HS-27A (cell line): ENCODE results near the gene ASB7.

ENCODE experiments used
- DNase-seq: peaks from one replicate; pipeline ENCODE4 v3.0.0-alpha.2; 2012; ENCODE audit warnings: low read depth, missing footprints

Gene ASB7

DNA sequence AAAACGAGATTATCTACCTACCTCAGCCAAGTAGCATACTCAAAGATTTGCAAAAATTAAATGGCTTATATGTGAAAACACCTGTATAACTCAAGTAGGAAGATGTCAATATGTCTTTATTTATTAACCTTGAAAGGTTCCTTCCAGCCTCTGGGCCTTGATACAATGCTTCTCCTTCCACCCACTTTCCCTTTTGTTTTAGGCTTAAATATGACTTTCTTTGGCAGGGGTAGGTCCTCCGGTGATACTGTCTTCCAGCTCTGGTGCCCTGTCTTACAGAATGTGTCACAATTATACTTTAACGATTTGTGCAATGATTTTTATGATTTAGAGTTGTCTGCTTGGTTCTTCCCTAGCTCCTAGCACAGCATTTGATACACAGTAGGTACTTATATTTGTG lies 4.5 kb upstream of the ASB7 start:
- no peak for DNase-seq

DNA sequence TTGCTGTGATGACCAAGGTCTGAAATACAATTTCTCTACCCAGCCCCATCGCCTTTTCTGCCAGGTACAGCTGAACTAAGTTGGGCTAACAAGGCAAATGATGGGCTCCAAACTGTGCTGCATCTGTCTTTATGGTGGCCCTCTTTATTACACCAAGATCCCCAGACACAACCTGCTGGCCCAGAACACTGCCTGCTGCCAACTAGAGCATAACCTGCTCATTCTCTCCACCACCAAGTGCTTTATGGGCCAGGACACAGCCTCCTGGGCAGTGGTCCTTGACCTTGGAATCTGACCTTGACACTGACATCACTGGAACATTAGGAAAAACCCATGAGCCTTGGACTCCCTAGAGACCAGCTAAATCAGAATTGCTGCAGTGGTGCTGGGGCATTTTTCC lies 3.7 kb upstream of the ASB7 start:
- no peak for DNase-seq

DNA sequence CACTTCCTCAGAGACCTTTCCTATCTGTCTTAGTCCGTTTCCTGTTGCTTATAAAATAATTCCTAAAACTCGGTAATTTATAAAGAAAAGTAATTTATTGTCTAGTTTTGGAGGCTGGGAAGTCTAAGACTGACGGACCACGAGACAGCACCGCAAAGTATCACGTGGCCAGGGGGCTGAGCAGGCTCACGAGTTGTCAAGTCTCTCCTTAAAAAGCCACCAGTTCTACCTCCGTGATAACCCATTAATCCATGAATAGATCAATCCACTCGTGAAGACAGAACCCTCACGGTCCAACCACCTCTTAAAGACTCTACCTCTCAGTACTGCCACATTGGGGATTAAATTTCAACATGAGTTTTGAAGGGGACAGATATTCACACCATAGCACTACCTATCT lies 1.2 kb upstream of the ASB7 start:
- peak; percentile 4 for DNase-seq

DNA sequence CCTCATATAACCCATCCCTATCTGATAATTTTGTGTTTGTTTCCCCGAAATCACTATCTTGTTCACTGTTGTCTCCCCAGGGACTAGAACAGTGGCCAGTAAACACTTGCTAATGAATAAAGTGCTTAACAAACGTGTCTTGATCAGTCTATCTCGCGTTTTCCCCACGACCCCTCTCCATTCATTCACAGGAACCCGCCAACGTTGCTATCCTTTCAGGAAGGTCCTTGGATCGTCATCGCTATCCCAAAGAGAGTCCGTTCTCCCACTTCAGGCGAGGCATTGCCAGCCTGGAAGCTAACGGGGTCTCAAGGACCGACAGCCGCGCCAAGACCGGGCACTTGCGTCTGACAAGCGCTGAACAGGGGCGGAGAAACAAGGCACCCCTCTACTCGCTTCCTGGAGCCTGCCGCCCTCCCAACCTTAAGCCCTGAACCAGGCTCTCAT lies 749 bp upstream of the ASB7 start:
- DNase-seq, result no peak

DNA sequence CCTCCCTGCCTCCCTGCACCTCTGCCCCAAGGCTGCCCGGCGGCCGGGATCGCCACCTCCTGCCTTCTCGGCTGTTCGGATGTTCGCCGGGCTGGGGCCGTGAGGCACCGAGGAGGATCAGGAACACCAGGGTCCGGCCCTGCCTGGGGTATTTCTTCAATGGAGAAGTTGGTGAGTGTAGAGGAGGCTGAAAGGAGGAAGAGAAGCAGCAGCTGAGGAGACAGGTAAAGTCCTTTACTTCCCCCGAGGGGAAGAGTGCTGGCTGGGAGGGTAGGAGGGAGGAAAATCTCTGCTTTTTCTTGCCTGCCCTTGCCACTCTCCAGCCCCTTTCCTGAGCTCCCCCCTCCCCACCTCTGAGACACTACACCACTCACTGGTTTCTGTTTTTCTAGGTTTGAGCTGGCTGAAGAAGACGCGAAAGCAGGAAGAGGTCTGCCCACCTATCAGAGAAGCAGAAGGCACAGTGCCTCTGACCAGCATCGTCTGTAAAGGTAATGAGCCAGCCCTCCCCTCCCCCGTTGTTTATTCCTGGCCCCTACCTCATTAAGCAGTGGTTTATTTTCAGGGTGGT lies 519 bp downstream of the ASB7 start:
- DNase-seq, result peak; percentile 8

DNA sequence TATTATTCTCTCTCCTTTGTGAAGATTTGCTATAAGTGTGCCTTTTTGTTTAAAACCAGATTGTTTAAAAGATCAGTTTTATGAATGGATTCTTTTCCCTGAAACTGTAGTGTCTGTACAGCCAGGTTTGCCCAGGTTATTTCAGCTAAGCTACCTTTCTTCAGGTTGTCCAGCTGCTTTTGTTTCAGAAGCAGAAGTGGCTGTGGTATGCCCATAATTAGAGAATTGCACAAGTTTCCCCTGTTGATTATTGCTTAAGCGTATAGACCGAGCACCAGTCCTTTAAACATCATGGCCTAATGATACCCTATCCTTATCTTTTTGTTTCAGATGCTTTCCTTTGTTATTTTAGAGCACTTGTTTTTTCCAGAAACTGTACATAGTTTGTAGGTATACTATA lies 10.2 kb downstream of the ASB7 start:
- DNase-seq, result no peak

DNA sequence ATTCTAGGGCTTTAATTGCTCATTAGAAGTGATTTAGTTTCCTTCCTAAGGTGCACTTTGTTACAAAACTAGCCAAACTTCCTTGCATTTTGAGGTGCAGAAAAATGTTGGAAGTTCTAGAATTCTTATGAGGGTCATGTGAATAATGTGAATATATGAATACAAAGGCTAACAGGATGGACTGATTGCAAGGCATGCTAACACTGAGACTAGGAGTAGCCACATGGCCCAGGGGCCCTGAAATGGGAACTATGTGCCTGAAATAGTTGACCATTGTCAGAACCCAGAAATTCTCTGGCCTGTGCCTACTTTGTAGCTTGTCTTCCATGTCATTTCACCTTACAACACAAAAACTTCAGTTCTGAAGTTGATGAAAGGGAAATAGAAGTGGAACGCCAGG lies 10.8 kb downstream of the ASB7 start:
- DNase-seq, result no peak

DNA sequence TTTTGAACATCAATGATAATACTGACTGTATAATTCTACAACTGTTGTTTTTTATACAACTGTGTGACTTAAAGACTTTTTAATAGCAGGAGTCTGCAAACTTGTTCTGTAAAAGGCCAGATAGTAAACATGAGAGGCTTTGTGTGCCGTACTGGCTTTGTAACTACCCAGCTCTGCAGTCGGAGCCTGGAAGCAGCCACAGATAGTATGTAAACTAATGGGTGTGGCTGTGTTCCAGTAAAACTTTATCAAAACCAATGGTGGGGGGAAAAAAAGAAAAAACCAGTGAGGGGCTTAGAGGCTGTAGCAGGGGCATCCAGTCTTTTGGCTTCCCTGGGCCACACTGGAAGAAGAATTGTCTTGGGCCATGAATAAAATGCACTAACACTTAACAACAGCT lies 11.9 kb downstream of the ASB7 start:
- DNase-seq, result no peak

DNA sequence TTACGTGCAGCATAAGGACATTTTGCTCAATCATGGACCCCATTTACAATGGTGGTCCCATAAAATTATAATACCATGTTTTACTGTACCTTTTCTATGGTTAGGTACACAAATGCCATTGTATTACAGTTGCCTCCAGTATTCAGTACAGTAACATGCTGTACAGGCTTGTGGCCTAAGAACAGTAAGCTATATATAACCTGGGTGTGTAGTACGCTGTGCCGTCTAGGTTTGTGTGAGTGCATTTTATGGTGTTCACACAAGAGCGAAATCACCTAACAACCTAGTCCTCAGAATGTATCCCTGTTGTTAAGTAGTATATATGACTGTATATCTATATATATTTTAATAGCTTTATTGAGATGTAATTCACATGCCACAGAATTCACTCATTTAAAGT lies 12.5 kb downstream of the ASB7 start:
- no peak for DNase-seq

DNA sequence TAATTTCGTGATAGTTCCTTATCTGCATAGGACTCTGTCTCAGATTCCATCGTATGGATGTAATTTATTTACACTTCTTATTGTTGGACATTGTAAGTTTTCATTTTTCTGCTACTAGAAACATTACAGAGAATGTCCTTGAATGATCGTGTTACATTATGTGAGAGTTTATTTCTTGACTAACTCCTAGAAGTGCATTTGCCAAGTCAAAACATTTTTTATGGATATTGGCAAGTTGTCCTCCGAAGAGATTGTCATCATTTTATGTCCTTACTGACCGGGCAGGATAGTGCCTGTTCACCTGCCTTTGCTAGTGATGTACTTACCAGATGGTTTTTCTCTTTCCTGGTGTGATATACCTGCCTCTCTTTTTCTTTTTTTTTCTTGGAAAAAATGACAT lies 13.4 kb downstream of the ASB7 start:
- DNase-seq, result no peak

DNA sequence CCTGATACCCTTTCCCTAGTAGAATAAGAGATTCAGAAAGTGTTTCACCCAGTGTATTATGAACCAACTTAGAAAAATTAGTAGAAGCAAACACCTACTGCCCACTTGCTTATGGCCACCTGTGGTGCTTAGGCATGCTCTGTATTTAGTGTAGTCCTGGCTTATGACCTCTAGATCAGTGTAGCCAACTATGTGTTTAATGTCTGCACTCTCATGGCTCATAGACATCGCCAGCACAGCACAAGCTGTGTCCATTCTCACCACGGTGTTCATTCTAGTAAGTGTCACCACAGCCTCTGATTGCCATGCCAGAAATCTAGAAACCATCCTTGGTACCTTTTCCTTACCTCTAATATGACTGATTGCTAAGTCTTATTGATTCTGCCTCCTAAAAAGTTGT lies 14.3 kb downstream of the ASB7 start:
- DNase-seq, result no peak

DNA sequence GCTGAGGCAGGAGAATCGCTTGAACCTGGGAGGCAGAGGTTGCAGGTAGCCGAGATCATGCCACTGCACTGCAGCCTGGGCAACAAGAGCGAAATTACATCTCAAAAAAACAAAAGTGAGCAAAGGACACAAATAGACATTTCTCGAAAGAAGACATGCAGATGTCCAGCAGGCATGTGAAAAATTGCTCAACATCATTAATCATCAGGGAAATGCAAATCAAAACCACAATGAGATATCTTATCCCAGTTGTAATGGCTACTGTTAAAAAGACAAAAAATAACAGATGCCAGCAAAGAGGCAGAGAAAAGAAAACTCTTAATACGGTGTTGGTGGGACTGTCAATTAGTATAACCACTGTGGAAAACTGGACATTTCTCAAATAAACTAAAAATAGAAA lies 20.9 kb downstream of the ASB7 start:
- no peak for DNase-seq

DNA sequence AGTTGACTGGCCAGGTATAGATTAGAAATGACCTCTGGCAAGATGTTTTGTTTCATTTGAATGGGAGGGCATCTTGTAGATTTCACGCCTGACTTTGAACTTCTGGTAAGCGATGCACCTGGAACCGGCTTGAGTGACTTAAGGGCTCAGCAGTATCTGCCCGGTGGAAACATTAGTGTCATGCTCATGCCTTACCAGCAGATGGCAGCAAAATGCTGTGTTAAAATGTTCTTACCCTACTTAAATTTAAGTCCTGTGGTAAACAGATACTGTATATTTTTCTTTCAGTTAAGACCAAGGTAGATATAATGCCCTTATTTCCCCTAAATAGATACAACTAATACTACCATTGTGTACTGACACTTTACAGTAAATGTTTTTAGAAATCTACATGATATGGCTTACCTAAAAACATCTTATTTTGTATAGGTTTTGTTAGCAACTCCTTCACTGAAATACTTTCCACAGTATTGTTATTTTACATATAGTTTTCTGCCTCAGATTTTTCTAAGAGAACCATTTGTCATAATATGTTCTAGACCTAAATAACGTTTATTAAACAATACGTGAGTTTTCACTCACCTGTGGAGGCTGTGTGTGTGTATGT lies 25.5 kb downstream of the ASB7 start:
- DNase-seq, result peak; percentile 57

DNA sequence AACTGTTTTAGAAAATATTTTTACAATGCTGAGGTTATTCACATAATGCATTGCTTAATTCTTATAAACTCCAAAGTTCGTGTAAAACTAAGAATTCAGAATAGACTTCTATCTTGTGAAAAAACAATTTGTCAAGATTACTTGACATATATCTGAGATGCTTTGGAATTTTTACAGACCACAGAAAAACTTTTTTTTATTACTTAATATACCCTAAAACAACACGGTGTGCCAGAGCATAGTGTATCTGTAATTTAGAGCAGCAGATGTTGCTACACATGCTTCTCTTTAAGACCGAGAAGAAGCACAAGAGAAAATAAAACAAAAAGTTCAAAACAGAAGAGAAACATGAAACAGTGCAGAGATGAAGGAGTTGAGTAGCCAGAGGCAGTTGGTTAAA lies 26.4 kb downstream of the ASB7 start:
- no peak for DNase-seq

DNA sequence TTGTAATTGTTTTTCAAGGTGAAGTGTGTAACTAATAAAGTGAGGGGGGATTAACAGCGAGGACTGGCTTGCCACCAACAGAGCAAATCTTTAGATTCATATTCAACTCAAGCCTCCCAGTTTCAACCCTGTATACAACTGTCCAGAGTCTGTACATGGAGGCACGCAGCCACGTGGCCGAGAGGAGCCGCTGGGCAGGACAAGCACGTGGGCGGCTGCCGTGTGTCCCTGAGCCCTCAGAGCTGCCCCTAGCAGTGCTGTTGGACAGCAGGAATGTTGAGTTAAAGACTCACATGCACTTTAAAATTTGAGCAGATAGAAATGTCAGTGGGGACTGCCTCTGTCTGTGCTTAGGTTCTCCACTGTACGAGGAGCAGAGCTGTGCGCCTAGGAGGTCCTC lies 29.4 kb downstream of the ASB7 start:
- no peak for DNase-seq

DNA sequence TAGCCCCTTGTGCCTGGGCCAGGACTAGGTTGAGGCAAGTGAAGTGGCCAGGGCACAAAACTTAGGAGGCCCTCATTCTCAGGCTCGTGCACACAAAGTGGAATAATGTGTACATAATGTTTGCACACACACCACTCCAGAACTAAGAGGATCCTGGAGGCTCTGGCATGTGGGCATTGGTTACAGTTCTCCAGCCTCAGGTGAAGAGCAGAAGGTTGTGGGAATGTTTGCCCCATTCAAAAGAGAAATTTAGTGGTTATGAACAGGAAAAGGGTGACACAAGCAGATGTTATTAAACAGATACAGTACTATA lies 31.3 kb downstream of the ASB7 start:
- DNase-seq, result no peak

DNA sequence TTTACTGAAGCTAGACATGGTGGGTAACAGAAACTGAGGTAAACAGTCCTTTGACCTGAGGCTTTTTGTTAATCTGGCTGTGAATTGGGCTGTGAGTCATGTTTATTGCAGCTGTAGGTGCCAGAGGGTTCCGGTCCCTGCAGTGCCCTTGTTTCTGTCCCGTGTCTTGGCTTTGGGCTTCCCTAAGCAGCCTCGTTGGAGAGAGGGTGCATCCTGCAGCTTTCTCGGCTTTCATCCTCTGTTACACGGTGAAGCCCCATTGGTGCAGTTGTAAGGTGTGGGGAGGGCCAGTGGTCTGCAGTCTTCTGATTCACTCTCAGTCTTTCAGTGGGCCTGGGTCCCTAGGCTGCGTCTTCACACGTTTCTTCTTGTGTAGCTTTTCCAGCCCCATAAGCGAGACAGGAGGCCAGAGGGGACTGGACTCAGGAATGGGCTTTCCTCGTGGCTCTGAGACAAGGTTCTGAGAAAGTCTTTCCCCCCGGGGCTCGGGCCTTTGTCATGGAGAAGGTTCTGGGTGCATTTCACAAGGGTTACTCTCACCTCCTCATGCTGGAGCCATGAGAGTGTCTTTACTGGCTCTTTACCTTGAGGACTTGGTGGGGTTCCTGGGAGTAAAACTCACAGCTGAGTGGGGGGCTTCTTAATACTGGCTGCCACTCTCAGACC lies 33.1 kb downstream of the ASB7 start:
- no peak for DNase-seq

DNA sequence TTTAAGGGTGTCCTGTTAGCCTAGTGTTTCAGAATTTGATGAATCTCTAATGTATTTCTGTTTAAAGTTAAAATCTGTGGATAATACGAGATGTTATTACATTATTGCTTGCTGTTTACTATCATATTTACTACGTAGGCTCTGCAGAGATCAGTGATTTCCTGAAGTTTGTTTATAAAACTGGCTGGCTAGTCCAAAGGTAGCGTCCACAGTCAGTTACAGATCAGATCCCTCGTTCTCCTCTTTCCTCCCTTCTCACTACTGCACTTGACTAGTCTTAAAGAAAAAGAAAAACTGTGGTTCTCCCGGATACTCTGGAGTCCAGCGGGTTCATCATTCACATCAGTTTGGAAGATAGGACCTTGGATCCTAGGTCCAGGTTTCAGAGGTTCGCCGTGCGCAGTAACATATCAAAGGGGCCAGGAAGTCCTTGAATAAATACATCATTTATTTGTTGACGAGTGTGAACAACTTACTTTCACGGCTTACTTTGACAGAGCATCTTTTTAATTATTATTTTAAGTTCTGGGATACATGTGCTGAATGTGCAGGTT lies 35.9 kb downstream of the ASB7 start:
- DNase-seq, result no peak

DNA sequence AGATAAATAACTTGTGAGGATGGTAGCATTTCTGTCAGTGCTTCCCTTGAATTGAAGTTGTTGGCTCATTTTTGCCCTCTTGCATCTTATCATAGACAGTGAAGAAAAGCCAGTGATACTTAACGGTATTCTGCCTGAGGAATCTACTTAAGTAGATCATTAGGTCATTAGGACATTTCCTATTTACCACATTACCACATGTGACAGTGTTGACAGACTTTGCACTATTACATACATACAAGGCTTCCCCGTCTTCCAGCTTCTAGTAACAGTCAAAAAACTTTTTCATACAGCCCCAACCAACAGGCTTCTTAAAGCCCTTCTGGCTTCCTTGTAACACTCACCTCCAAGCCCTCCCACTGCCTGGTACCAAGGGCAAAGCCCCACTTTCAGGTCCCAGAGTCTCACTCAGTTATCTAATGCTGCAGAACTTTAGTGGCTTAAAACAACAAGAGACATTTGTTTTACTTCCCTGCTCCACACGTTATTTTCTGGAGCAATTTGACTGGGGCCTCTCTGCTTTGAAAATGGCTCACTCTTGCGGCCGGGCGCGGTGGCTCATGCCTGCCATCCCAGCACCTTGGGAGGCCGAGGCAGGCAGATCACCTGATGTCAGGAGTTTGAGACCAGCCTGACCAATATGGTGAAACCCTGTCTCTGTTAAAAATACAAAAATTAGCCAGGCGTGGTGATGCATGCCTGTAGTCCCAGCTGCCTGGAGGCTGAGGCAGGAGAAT lies 40.0 kb downstream of the ASB7 start:
- DNase-seq, result no peak

DNA sequence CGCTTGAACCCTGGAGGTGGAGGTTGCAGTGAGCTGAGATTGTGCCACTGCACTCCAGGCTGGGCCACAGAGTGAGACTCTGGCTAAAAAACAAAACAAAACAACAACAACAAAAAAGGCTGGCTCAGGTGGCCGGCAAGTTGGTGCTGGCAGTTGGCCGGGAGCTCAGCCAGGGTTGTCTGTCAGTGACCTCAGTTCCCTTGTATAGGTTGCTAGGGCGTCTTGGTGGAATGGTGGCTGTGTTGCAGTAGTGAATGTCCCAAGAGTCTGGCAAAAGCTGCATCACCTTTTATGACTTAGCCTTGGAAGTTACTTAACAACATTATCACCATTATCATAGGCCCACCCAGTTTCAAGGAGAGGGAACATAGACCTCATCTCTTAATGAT lies 40.6 kb downstream of the ASB7 start:
- DNase-seq, result no peak

DNA sequence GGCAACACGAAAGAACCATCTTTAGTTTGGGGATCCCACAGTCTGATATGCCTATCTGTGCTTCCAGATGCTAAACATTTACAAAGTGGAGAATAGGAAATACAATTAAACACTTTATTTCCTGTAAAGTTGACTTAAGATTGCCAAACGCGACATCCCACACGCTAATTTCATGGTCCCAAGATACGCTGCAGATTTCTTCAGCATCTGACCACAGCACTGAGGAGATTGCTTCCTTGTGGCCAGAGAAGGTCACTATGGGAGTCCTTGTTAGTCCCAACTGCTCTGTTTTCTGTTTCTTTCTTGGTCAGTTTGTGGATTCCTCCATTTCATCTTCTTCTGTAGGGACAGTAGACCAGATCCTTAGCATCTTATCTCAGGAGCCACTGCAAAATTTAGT lies 43.3 kb downstream of the ASB7 start:
- DNase-seq, result no peak

DNA sequence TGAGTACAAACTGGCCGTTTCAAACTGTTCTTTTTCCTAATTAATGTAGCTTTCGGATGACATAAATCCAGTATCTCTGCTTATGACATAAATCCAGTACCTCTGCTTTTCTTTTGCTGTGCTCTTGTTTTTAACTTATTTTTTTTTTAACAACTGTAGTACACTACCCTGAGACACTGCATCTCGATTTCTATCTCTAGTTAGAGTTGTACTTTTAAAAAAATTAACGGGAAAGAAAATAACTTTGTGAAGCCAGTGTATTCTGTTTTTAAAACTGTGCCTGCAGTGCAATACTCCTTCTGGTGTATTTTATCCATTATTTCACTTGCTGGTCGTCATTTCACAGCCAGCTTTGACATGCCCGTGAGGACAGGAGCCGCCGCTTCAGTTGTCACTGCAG lies 46.6 kb downstream of the ASB7 start:
- DNase-seq, result no peak

DNA sequence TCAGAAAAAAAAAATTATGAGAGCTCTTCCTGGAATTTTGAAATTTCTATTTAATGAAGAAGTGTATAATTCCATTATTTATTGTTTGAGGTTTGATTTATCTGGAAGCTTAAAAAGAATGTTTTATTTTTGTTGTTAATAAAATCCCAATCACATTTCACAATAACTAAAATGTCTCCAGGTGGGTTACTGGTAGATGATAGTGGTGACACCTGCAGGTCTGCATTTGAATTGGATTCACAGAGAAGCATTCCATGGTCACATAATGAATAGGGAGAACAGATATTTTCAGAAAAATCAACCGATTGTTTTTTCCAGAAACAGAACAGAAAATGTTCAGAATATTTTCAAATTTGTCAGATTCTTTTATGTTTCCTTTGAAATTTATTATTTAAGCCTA lies 48.3 kb downstream of the ASB7 start:
- DNase-seq, result no peak
